Cortex of kidney (tissue), 1 donor: Measurements from ENCODE around the gene DDR2.
"Not testable (repeated sequence)": the region's sequence is repeated elsewhere in the genome, so short reads cannot be mapped to it uniquely, and the experiment has no call there.

Source experiments
- DNase-seq: peaks from one replicate; lab custom pipeline; 2025; lab: John Stamatoyannopoulos, UW

The DDR2 gene

GRCh38 chr1:162632217-162632666 is at the start of gene DDR2:
TSS of gene DDR2 (plus strand) at chr1:162632464. CDS start at chr1:162719064, 86,600 bp downstream.
- DNase-seq = no peak

- DNase-seq = not testable (repeated sequence)
Measured at GRCh38 chr1:162582901-162583300, 49.4 kb upstream of the DDR2 start.

- not testable (repeated sequence) for DNase-seq
Measured at GRCh38 chr1:162585101-162585500, 47.2 kb upstream of the DDR2 start.

- no peak for DNase-seq
Measured at GRCh38 chr1:162587347-162587746, 44.9 kb upstream of the DDR2 start.

GRCh38 chr1:162587761-162588260 is 44.5 kb upstream of the DDR2 start:
- no peak for DNase-seq

- no peak for DNase-seq
Measured at GRCh38 chr1:162590101-162590500, 42.2 kb upstream of the DDR2 start.

GRCh38 chr1:162590686-162591085 is 41.6 kb upstream of the DDR2 start:
- DNase-seq = no peak

GRCh38 chr1:162596514-162597170 is 35.6 kb upstream of the DDR2 start:
- DNase-seq = no peak

GRCh38 chr1:162599451-162599850 is 32.8 kb upstream of the DDR2 start:
- DNase-seq = no peak

- DNase-seq = not testable (repeated sequence)
Measured at GRCh38 chr1:162603117-162603516, 29.1 kb upstream of the DDR2 start.

- DNase-seq = no peak
Measured at GRCh38 chr1:162605225-162605927, 26.9 kb upstream of the DDR2 start.

- no peak for DNase-seq
Measured at GRCh38 chr1:162609306-162609705, 23.0 kb upstream of the DDR2 start.

GRCh38 chr1:162612606-162613400 is 19.5 kb upstream of the DDR2 start:
- DNase-seq = no peak

GRCh38 chr1:162616848-162617247 is 15.4 kb upstream of the DDR2 start:
- DNase-seq = no peak

GRCh38 chr1:162617513-162617912 is 14.8 kb upstream of the DDR2 start:
- no peak for DNase-seq

GRCh38 chr1:162619076-162619475 is 13.2 kb upstream of the DDR2 start:
- DNase-seq = no peak

GRCh38 chr1:162621256-162621655 is 11.0 kb upstream of the DDR2 start:
- no peak for DNase-seq

- DNase-seq = no peak
Measured at GRCh38 chr1:162625679-162626078, 6.6 kb upstream of the DDR2 start.

- DNase-seq = no peak
Measured at GRCh38 chr1:162626094-162626493, 6.2 kb upstream of the DDR2 start.

- no peak for DNase-seq
Measured at GRCh38 chr1:162626761-162627160, 5.5 kb upstream of the DDR2 start.

GRCh38 chr1:162627662-162628296 is 4.5 kb upstream of the DDR2 start:
- DNase-seq = no peak

GRCh38 chr1:162629077-162629627 is 3.1 kb upstream of the DDR2 start:
- no peak for DNase-seq
